PC-9 (cell line): ENCODE results near the gene POU4F3.

Experiments
- EZH2 ChIP-seq: fragments of 200-600 bp; sonication (generic); IDR thresholded peaks from 2 replicates; pipeline ENCODE4 v1.8.0; 2017; ENCODE audit warnings: antibody characterized with exemption, low read depth
- TF ChIP-seq, protein P1 (sequence below): fragments of 200-600 bp; sonication (generic); conservative IDR thresholded peaks from 2 replicates; pipeline ENCODE4 v1.6.1; 2017; ENCODE audit warnings: mixed run types, antibody characterized with exemption, mild to moderate bottlenecking, moderate library complexity

DNA sequence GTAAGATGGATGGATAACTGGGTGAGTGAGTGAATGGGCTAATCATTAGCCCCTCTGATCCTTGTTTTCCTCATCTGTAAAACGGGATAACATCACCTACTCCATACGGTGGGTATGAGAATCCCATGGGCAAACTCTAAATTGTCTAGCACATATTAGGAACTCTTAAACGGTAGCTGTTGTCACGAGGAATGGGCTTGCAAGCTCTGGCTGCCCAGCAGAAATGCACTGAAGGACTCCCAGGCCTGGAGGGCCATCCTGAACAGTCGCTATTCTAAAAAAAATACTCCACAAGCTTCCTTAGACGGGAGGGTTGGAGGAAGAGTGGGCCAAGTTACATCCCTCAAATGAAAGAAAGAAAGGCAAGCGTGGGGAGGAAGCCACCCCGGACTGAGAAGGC, 711 bp upstream of the POU4F3 start:
- TF ChIP-seq, protein P1, sequence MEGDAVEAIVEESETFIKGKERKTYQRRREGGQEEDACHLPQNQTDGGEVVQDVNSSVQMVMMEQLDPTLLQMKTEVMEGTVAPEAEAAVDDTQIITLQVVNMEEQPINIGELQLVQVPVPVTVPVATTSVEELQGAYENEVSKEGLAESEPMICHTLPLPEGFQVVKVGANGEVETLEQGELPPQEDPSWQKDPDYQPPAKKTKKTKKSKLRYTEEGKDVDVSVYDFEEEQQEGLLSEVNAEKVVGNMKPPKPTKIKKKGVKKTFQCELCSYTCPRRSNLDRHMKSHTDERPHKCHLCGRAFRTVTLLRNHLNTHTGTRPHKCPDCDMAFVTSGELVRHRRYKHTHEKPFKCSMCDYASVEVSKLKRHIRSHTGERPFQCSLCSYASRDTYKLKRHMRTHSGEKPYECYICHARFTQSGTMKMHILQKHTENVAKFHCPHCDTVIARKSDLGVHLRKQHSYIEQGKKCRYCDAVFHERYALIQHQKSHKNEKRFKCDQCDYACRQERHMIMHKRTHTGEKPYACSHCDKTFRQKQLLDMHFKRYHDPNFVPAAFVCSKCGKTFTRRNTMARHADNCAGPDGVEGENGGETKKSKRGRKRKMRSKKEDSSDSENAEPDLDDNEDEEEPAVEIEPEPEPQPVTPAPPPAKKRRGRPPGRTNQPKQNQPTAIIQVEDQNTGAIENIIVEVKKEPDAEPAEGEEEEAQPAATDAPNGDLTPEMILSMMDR, result no peak
- no peak for TF ChIP-seq EZH2
